RPMI7951 (cell line): ENCODE measurements around the gene SPEM1. TPM values are rescaled to one million over a fixed set of nuclear protein-coding genes. Genes with fewer than 3 reads are reported as not detected.

Experiments
- DNase-seq: peaks from one replicate; pipeline ENCODE4 v3.0.0-alpha.2; 2012; ENCODE audit warnings: low read depth
- total RNA-seq: library from RNA; depleted of rRNA; stranded (reverse); fragments of >200 nt; shearing (Covaris generic); gene quantifications from 2 replicates; pipeline ENCODE4 v1.2.3, GENCODE V29; 2014

Gene SPEM1
- total RNA-seq, 1 experiment from 2014 or later, result not detected

DNA sequence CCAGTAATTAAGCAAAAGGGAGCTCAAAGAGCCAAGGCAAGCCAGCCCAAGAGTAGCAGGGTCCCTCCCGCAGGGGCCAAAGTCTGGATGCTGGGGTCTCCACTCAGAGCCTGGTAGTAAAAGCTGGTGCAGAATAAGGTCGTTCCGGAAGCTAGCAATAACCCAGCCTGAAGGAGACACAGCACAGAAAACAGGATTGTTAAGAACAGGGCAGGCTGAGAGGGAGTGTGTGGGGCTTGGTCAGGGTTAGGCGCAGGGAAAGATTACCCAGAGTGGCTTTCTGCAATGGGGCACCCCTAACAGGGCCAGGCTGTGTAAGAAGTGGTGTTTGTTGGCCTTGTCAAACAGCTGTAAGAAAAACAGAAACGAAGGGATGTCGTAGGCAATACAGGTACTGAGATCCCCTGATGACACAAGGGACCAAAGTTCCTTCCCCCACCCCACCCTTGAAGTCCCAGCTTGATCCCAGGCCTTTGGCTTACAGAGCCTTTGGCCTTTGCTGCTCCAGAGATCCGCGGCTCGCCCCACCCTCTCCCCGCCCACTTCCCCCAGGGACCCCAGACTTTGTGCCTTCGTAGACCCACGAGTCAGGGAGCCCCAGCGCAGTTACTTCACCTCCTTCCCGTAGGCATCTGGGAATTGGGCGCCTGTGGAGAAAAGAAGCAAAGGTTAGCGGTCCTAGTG, 16.9 kb upstream of the SPEM1 start:
- DNase-seq, result no peak

DNA sequence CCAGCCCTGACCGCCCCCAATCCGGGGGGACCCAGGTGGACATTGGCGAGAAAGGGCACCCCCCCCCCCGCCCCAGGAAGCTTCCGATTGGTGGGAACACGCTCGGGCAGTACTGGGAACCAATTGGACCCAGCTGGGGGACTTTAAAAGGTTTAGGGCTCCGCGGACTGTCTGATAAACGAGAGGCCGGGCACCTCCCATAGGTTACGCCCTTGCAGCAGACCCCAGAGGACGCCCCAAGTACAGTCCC, 16.5 kb upstream of the SPEM1 start:
- DNase-seq, result peak; percentile 74

DNA sequence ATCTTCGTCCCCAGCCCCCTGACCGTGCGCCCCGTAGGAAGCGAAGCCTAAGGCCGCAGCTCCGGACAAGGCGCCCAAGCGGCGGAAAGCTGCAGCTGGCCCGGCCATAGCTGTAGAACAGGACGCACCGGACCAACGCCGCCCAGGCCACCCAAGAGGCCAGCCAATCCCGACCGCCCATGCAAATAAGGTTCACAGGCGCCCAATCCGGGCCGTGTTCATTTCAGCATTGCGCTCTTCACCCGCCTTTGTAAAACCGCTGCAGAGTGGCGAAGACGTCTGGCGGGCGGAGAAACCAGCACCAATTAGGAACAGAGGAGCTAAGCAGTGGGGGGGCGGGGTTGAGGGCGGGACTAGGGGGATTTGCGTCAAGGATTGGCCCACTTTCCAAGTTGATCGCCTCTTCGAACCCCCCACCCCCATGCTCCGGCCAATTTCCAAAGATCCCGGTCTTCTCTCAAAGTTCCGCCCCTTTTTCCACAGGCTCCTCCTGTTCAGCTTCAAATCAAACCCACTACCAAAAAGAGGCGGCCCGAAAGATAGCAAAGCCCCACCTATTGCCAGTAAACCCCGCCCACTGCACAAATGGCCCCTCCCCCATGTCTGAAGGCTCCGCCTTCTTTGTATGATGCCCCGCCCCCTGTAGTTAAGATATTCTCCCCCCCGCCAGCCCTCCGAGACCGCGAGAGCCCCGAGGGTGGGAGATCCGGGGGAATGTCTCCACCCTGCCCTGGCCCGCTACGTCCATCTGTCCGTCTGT, 16.0 kb upstream of the SPEM1 start, which contains the start of gene TMEM256:
TSS of gene TMEM256 (minus strand) at position 121 of the 760 bp plus-strand sequence. CDS start at position 108, 13 bp downstream.
- peak; percentile 99 for DNase-seq

DNA sequence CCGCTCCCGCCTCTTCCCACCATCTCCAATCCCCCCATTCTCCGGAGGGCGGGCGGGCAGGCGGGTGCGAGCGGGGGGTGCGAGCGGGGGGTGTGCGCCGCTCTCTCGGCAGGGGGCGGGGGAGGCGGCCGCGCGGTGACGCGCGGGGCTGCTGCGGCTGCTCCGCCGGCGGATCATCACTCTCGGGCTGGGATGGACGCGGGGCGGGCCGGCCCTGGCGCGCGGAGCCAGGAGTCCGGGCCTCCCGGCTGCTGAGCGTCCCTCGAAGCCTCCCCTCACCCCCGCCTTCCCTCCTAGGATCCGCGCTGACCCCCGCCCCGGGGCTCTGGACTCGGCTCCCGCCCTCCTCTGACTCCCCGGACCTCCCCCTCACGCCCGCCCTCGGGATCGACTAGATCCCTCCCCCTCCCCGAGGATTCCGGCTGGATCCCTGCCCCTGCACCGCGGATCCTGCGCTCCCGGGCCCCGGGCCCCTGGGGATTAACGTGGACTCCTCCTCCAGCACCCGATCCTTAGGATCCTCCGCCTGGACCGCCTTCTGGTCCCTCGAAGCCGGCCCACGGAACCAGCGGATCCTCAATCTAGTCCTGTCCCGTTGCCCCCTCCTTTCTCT, 15.3 kb upstream of the SPEM1 start:
- no peak for DNase-seq

DNA sequence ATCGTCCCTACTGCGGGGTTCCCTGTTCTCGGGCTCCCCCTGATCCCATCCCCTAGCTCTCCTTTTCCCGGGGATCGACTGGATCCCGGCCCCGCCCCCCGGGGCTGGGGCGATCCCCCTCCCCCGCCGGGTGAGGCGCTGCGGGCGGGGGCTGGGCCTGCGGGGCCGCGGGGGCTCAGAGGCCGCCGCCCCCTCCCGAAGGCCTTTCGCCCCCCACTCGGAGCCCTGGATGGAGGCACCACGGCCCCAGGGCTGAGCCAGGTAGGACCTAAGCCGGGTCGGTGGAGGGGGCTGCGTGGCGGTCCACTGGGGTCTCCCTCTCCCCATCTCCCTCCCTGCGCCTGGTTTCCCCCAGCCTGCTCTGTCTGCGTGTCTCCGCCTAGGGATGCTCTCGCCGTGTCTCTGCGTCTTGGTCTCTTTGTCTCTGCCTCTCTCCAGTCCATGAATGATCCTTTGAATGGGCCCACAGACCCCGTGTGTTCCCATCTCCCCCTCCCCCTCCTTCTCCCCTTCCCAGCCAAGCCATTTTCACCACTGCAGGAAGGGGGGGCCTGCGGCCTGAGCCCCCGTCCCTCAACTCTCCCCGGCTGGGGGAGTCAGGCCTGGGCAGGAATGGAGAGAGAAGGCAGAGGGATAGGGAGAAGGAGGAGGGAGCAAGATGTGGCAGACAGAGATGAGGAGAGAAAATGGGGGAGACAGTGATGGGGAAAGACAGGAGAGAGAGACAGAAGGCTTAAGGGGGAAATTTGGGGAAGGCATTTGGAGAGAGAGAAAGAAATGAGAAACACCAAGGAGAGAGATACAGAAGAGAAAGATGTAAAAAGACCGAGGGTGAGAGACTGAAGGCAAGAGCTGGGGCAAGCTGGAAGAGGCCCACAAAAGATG, 14.5 kb upstream of the SPEM1 start:
- no peak for DNase-seq

DNA sequence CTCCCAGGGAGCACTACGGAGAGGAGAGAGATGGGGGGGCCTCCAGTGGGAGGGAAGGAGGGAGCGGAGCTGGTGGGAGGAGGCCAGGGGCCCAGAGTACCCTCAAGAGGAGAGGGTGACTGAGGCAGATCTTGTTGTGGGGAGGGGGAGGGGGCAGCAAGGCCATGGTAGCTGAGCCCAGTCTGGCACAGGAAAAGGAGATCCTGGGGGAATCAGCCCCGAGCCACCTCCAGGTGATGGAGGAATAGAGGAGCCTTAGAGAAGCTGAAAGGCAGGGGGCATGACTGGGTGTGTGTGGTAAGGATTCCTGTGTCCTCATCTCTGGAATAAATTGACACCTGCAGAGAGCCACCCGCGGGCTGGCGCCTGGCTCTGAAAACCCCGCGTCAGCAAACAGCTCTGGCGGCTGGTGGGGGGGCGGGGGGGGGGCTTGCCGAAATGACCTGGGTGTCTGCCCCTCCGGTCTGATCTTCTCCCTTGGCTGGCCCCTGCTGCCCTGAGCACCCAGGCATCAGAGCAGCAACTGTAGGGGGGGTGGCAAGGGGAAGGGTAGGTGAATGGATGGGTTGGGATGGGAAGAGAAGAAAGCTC, 13.8 kb upstream of the SPEM1 start:
- DNase-seq, result no peak

DNA sequence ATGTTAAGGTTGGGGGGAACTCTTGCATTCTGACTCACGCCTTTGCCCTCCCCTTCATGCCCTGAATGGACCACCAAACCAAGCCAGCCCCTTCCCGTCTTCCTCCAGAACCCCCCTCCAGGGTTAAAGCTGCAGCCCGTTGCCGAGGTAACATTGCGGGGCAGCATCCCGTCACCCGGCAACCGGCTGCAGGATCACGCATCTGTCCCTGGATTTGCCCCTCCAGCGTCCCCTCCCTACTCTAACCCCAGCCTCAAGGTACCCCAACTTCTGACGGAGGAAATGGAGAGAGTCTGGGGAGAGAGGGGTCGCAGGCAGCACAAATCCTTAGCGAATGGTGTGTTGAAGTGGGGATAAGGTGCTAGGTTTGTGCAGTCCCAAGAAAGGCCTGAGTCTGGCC, 13.0 kb upstream of the SPEM1 start:
- DNase-seq, result no peak

DNA sequence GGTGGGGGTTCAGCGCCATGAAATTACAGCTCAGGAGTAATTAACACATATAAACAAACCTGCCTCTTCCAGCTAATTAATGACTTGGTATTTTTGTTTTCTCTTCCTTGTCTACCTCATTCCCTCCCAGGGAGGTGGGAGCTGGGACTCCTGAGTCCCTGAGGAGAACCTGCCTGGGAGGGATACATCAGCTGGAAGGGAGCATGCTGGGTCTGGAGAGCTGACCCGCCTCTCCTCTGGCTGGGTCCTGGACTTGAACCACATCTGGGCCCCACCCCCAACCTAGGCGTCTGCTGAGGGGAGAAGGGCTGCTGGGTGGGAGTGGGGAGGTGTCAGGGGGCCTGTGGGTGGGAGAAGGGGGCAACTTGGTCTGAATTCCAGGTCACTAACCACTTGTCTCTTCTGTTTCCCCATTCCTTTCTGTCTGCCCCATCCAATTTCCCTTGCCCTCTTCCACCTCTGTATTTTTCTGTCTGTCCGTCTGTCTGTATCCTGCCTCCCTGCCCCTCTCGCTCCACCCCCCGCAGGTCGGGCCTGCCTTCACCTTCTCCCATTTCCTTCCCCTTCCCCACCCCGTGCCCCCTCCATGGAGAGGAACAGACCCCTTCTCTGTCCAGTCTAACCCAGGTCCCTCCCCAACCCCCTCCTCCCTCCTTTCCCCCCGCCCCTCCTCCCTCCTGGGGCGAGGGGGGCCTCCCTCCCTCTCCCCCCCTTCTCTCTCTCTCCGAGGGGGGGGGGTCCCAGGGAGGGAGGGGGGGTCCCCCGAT, 12.5 kb upstream of the SPEM1 start, which contains the start of gene NLGN2:
TSS of gene NLGN2 (plus strand) at position 361 of the 767 bp plus-strand sequence. CDS start 411 bp downstream, outside the sequence.
- DNase-seq, result no peak

DNA sequence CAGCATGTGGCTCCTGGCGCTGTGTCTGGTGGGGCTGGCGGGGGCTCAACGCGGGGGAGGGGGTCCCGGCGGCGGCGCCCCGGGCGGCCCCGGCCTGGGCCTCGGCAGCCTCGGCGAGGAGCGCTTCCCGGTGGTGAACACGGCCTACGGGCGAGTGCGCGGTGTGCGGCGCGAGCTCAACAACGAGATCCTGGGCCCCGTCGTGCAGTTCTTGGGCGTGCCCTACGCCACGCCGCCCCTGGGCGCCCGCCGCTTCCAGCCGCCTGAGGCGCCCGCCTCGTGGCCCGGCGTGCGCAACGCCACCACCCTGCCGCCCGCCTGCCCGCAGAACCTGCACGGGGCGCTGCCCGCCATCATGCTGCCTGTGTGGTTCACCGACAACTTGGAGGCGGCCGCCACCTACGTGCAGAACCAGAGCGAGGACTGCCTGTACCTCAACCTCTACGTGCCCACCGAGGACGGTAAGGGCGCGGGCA, 11.8 kb upstream of the SPEM1 start:
- no peak for DNase-seq

DNA sequence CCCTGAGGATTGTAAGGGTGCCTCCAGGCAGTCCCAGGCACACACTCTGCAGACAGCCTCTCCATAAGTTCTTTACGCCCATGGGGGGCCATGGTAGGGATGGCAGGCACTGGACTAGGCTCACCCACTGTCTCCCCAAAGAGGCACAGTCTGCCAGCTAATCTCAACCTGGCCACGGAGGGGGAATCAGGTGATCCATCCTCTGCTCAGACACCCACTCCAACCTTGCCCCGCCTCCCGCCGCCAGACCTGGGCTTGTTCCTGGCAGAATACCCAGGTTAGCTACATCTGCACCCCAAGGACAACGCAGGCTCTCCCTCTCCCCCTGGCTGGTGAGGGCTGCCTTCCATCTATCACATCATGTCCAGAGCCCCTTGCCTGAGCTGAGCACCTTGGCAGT, 11.3 kb upstream of the SPEM1 start:
- no peak for DNase-seq

DNA sequence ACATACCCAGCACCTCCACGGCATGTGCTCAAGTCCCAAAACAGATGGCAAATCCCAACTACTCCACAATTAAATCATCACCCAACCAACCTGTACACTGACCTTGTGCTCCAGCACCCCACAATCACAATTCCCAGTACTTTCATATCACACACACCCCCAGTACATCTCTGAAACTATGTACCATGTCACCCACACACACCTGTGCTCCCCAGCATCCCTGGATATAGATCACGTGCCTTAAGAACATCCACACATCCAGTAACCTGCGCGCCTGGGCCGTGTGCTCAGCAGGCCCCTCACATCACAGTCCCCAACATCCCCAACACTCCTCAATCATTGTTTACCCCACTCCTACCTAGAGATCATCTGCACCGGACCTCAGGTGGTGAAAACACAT, 10.4 kb upstream of the SPEM1 start:
- DNase-seq, result no peak

DNA sequence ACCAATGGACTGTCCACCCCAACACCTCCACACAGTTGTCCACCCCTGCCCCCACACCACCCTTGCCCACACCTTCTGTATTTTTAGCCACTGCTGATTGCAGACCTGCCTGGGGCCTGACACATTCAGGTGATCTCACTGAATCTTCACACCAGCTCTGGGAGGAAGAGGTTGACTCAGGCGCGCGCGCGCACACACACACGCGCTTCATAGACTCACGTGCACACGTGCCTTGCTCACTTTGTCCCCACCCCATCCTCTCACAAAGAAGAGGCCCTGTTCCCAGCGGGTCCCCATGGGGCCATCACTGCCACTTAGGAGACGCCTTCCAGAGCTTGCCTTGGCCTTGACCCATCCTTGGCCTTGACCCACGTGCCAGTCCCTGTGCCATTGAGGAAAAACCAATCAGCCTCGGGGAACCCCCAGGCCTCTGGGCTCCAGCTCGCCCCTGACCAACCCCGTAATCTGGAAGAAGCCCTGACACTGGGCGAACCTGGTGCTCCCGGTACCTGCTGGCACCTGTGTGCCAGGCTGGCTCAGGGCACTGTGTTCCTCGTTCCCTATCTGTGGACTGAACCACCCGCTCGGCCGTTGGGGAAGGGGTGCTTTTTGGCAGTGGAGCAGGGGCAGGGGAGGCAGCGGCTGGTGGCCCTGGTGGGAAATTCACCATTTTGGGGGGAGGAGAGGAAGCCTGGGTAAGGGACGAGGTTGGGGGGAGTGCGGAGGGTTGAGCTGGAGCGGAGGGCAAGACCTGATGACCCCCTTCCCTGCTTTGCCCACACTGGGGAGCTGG, 9.3 kb upstream of the SPEM1 start:
- DNase-seq, result no peak

DNA sequence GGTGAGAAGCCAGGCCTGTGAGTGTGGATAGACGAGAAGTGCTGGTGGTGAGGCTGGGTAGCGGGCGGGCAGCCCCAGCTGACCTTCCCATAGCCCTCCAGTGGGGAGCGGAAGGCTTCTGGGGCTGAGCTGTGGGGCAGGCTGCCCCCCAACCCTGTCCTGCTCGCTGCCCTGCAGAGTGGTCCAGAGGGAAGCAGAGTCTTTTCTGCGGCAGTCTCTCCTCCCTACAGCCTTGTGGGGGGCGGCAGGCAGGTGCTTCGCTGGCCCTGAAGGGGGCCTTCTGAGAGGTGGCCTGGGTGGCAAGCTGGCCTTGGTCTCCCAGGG, 8.7 kb upstream of the SPEM1 start:
- no peak for DNase-seq

DNA sequence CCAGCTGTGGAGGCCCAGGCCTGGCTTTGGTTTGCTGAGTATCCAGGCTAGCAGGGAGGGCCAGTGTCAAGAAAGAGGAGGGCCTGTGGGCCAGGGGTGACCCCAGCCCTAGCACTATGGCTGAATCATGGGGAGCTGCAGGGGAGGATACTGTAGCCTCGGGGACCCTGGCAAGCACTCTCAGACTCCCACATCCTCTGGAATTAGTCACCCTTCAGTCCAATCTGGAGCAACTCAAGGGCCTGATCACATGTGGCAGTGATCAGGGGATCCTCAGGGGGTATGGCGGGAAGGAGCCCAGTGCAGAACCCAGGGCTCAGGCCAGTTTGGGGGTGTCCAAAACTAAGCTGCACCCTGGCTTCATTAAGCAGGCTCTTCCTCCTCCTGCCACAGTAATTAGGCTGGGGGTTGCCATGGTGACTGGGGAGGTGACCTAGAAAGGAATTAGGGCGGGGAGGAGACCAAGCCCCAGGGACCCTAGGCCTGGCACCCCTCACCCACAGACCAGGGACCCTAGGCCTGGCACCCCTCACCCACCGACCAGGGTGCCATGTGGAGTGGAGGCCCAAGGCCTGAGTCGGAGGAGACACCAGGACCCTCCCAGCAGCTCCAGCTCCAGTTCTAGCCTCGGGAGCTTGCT, 6.7 kb upstream of the SPEM1 start:
- peak; percentile 90 for DNase-seq

DNA sequence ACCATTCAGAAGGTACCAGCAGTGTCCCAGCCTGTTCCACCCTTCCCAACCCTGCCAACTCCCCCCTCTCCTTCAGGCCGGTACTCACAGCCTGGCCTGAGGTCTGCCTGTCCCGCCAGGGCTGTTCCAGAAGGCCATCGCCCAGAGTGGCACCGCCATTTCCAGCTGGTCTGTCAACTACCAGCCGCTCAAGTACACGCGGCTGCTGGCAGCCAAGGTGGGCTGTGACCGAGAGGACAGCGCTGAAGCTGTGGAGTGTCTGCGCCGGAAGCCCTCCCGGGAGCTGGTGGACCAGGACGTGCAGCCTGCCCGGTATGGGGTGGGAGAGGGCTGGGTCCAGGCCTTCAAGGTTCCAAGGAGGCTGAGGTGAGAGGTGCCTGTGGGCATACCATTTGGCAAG, 5.3 kb upstream of the SPEM1 start:
- DNase-seq, result no peak

DNA sequence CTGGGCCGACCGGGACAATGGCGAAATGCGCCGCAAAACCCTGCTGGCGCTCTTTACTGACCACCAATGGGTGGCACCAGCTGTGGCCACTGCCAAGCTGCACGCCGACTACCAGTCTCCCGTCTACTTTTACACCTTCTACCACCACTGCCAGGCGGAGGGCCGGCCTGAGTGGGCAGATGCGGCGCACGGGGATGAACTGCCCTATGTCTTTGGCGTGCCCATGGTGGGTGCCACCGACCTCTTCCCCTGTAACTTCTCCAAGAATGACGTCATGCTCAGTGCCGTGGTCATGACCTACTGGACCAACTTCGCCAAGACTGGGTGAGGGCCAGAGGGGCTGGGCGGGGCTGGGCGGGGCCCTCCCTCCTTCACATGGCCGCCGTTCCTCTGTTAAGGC, 4.3 kb upstream of the SPEM1 start:
- DNase-seq, result no peak

DNA sequence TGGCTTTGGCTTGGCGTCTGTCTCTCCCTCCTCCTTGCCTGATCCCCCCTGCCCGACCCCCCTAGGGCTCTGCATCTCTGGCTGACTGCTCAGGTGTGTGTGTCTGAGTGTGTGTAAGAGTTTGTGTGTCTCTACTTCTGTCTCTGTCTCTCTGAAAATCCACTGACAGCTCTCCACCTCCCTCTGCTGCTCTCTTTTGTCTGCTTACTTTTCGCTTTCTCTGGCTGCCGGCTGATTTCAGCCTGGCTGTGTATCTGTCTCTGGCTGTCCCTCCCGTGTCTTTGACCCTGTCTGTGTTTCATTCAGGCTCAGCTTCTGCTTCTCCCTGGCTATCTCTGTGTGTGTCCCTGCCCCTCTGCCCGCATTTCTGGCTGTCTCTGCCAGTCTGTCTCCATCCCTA, 3.8 kb upstream of the SPEM1 start:
- no peak for DNase-seq

DNA sequence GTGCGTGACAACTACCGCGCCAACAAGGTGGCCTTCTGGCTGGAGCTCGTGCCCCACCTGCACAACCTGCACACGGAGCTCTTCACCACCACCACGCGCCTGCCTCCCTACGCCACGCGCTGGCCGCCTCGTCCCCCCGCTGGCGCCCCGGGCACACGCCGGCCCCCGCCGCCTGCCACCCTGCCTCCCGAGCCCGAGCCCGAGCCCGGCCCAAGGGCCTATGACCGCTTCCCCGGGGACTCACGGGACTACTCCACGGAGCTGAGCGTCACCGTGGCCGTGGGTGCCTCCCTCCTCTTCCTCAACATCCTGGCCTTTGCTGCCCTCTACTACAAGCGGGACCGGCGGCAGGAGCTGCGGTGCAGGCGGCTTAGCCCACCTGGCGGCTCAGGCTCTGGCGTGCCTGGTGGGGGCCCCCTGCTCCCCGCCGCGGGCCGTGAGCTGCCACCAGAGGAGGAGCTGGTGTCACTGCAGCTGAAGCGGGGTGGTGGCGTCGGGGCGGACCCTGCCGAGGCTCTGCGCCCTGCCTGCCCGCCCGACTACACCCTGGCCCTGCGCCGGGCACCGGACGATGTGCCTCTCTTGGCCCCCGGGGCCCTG, 3.0 kb upstream of the SPEM1 start:
- no peak for DNase-seq

DNA sequence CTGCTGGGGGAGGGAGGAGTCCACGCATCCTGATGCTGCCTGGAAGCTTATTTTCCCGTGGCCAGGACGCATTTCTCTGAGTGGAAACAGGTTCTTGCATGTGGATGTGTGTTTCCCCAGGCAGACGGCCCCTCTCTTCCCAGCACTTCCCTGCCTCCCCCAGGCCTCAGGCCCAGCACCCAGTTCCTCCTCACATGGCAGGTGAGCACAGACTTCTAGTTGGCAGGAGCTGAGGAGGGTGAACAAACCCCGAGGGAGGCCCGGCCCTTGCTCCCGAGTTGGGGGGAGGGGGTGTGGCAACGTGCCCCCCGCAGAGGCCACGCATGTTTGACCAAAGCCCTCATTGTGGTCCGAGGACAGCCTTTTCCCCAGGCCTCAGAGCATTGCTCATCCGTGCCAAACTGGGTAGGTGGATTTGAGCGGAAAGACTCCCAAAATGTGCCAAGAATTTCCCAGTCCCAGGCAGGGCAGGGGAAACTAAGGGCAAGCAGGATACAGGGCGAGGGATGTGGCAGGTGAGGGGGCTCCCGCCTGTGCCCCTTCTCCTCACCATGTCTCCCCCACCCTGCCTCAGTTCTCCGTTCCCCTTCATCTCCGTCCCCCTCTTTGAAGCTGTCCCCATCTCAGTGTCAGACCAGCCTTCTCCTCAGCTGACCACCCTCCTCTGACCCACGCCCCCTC, 1.5 kb upstream of the SPEM1 start:
- DNase-seq, result no peak
